HG02798 (cell line): ENCODE results near the gene IFIH1.

Experiments
- ATAC-seq: cut with Tn5 transposase; IDR thresholded peaks from one replicate; pipeline ENCODE4 v1.9.1; 2021; ENCODE audit warnings: mild to moderate bottlenecking; ENCODE audit not compliant: unreplicated experiment, poor library complexity

Gene IFIH1

DNA sequence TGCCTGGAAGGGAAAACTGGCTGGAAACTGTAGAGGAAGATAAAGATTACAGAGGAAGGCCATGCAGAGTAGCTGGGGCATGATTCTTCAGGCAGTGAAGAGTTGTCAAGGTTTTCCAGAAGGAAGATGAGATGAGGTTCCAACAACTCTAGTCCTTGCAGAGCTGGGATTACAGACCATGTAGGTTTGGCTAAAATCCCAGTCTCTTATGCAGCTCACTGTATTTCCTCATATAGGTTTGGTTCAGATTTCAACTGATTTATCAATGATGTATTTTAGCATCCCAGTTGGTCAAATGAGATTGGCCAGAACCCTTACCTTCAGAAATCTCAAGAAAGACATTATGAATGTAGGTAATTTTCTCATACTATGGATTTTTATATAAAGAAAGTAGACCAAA, 91.6 kb downstream of the IFIH1 start:
- ATAC-seq, result no peak

DNA sequence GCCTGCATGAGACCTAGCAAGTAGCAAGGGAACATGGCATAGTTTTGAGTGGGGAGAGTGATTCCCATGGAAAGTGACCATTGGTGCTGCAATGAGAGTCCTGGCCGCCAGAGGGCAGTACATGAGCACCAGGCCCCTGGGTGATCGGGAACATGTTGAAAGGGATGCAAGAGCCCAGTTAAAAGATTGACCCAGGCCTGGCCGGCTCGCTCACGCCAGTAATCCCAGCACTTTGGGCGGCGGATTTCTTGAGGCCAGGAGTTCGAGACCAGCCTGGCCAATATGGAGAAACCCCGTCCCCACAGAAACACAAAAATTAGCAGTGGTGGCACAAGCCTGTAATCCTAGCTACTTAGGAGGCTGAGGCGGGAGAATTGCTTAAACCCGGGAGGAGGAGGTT, 97.4 kb downstream of the IFIH1 start:
- ATAC-seq, result peak; percentile 97

DNA sequence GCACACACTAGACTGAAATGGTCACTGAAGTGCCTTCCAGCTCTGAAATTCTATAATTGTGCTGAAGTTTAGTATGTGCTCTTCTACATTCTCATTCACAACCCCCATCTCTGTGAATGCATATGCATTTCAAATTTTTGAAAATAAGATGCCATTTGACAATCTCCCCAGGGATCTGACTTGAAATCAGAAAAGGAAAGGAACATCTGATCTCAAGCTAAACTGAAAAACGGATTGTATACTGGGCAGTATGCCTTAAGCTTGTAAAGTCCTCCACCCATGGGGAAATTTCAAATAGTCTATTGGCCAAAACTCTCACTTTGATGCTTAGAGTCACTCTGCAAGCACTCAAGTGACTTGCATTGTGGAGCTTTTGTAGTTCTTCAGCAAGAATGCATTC, 98.1 kb downstream of the IFIH1 start:
- no peak for ATAC-seq

DNA sequence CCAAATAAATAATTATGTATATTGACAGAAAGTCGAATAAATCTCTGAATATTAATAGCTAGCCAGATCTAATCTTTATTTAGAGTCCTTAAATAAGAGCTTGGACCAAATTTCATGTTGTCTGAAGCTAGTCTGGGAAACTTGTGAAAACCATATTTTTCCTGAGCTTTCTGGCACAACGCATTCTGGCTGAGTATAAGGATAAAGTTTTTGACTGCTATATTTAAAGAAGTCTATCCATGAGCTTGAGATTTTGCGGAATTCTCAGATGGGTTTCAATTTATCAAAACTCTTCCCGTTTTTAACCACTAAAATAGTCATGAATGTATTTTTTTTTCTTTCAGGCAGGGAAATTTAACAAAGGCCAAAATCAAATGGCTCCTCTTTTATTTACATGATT, 99.1 kb downstream of the IFIH1 start:
- ATAC-seq, result no peak

DNA sequence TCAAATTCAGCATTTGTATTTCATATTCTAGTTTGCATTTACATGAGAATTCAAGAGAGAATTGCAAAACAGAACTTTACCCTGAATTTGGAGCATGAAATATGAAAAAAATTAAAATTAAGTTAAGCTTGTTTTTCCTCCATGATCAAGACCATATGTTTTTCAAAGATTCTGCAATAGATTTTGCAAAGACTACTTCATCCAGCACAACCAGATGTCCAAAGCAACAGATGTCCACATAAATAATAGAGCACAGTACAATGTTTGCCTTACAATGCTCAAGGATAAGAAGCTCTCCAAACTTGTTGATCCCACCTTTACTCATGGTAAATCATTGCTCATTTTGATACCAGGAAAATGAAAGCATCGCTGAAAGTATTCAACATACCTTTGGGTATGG, 100.9 kb downstream of the IFIH1 start:
- no peak for ATAC-seq
